Fibroblast of lung (primary cell): ENCODE results near the gene PAK1IP1. TPM values are rescaled to one million over a fixed set of nuclear protein-coding genes. Genes with fewer than 3 reads are reported as not detected.

Experiments used
- DNase-seq, 2 donors: peaks; one replicate each; pipeline versions ENCODE4 v3.0.0 to v3.0.0-alpha.2; 2010; ENCODE audit warnings: low read depth in 2 of 2
- H2AFZ ChIP-seq: 2 replicates; pipeline ENCODE4 v1.5.1; 2012; ENCODE audit warnings: low read length, control low read depth, inconsistent platforms
- H3K27ac ChIP-seq: 2 replicates; pipeline ENCODE4 v1.5.1; 2011; ENCODE audit warnings: low read length, control low read depth; ENCODE audit not compliant: insufficient read depth
- H3K27me3 ChIP-seq: 2 replicates; pipeline ENCODE4 v1.5.1; 2011; ENCODE audit warnings: mild to moderate bottlenecking, low read length; ENCODE audit not compliant: control insufficient read depth, insufficient read depth
- H3K36me3 ChIP-seq: 2 replicates; pipeline ENCODE4 v1.5.1; 2011; ENCODE audit warnings: low read length; ENCODE audit not compliant: control insufficient read depth, insufficient read depth
- H3K4me1 ChIP-seq: 2 replicates; pipeline ENCODE4 v1.5.1; 2011; ENCODE audit warnings: low read length; ENCODE audit not compliant: control insufficient read depth, insufficient read depth; ENCODE audit errors: extremely low read depth
- H3K4me2 ChIP-seq: 2 replicates; pipeline ENCODE4 v1.5.1; 2011; ENCODE audit warnings: low read length, control low read depth; ENCODE audit not compliant: insufficient read depth; ENCODE audit errors: extremely low read depth
- H3K4me3 ChIP-seq, 4 experiments: fragments of 200-600 bp in 1 of 4; sonication (generic) in 1 of 4; replicated peaks in 1 of 4; 2 replicates each; pipeline ENCODE4 v1.5.1; 2011 to 2016; ENCODE audit warnings: low read length in 4 of 4, low read depth in 3 of 4, mild to moderate bottlenecking in 3 of 4, control low read depth in 2 of 4, inconsistent platforms in 1 of 4, mixed read lengths in 1 of 4; ENCODE audit not compliant: insufficient read depth in 1 of 4; ENCODE audit errors: control extremely low read depth in 1 of 4
- H3K79me2 ChIP-seq: 2 replicates; pipeline ENCODE4 v1.5.1; 2012; ENCODE audit warnings: mild to moderate bottlenecking, low read length, inconsistent platforms; ENCODE audit not compliant: control insufficient read depth, insufficient read depth
- H3K9ac ChIP-seq: 2 replicates; pipeline ENCODE4 v1.5.1; 2011; ENCODE audit warnings: mild to moderate bottlenecking, low read length, control low read depth; ENCODE audit not compliant: insufficient read depth
- H3K9me3 ChIP-seq: 2 replicates; pipeline ENCODE4 v1.5.1; 2012; ENCODE audit warnings: low read depth, low read length; ENCODE audit not compliant: control insufficient read depth, insufficient read depth
- H4K20me1 ChIP-seq: 2 replicates; pipeline ENCODE4 v1.5.1; 2011; ENCODE audit warnings: low read length; ENCODE audit not compliant: control insufficient read depth, insufficient read depth; ENCODE audit errors: extremely low read depth
- CTCF ChIP-seq, 2 donors: IDR thresholded peaks in 1 of 2; conservative IDR thresholded peaks in 1 of 2; 1 replicate in 1 of 2; 2 replicates in 1 of 2; pipeline ENCODE4 v1.5.1; 2011 to 2012; ENCODE audit warnings: low read length in 2 of 2, control low read depth in 1 of 2, inconsistent platforms in 1 of 2, low read depth in 1 of 2, mild to moderate bottlenecking in 1 of 2
- EZH2 ChIP-seq: IDR thresholded peaks from 2 replicates; pipeline ENCODE4 v1.5.1; 2012; ENCODE audit warnings: low read length, control low read depth, mild to moderate bottlenecking; ENCODE audit errors: missing control alignments
- polyA plus RNA-seq, 2 donors: library from polyadenylated mRNA; depleted of rRNA in 1 of 2; stranded (reverse) in 1 of 2; unstranded in 1 of 2; fragments of >200 nt; gene quantifications; 2 replicates each; pipeline ENCODE4 v1.2.1, GENCODE V29; 2011 to 2012; ENCODE audit warnings: missing spikeins in 1 of 2
- total RNA-seq: library from RNA; depleted of rRNA; stranded (reverse); fragments of >200 nt; gene quantifications from 2 replicates; pipeline ENCODE4 v1.2.1, GENCODE V29; 2014

The PAK1IP1 gene
- total and polyA plus RNA-seq, 2 donors (not counting 1 experiment from before 2014, with no cell fraction given), result 16.3 to 27.3 TPM

- peak in 1 of 2 donors; percentile 56 for DNase-seq
- H4K20me1 ChIP-seq, result no peaks in the 10 kb centered on the region
- H3K27ac ChIP-seq, result no peak overlapping the region
- no peak overlapping the region for H3K4me2 ChIP-seq
- H3K9me3 ChIP-seq, result no peaks in the 10 kb centered on the region
- H3K36me3 ChIP-seq, result no peaks in the 10 kb centered on the region
- no peak overlapping the region for H2AFZ ChIP-seq
- H3K9ac ChIP-seq, result no peak overlapping the region
- H3K4me1 ChIP-seq, result peaks cover 4% of the 10 kb centered on the region
- TF ChIP-seq EZH2, result no peak
- no peak for TF ChIP-seq CTCF (conservative IDR thresholded peaks at IDR 0.05 in 1 of 2, IDR thresholded peaks at IDR 0.05 in 1 of 2; ENCODE audit: low read depth in 1 of 2, low read length in 2 of 2)
- no peaks in the 10 kb centered on the region for H3K79me2 ChIP-seq
- no peaks in the 10 kb centered on the region for H3K27me3 ChIP-seq
- H3K4me3 ChIP-seq, result no peak overlapping the region
These were observed 38.5 kb downstream of the PAK1IP1 start for GRCh38 chr6:10733151-10733715.

GRCh38 chr6:10733863-10734262 is 39.1 kb downstream of the PAK1IP1 start:
- TF ChIP-seq CTCF (conservative IDR thresholded peaks at IDR 0.05 in 1 of 2, IDR thresholded peaks at IDR 0.05 in 1 of 2; ENCODE audit: low read depth in 1 of 2, low read length in 2 of 2) (no peak), EZH2 (no peak)
- no peaks in the 10 kb centered on the region for H3K36me3 ChIP-seq
- H3K4me3 ChIP-seq, result no peak overlapping the region
- no peak overlapping the region for H3K4me2 ChIP-seq
- no peak overlapping the region for H3K27ac ChIP-seq
- H3K9me3 ChIP-seq, result no peaks in the 10 kb centered on the region
- H2AFZ ChIP-seq, result no peak overlapping the region
- no peaks in the 10 kb centered on the region for H3K79me2 ChIP-seq
- H4K20me1 ChIP-seq, result no peaks in the 10 kb centered on the region
- no peak overlapping the region for H3K9ac ChIP-seq
- DNase-seq, result no peak
- no peaks in the 10 kb centered on the region for H3K27me3 ChIP-seq
- H3K4me1 ChIP-seq, result peaks cover 4% of the 10 kb centered on the region

- DNase-seq, result no peak
- Histone ChIP-seq H3K4me2 (no peak overlapping the region), H3K79me2 (no peaks in the 10 kb centered on the region), H3K9ac (no peak overlapping the region), H3K9me3 (no peaks in the 10 kb centered on the region), H2AFZ (no peak overlapping the region), H3K27me3 (no peaks in the 10 kb centered on the region), H4K20me1 (no peaks in the 10 kb centered on the region), H3K4me3 (no peak overlapping the region), H3K27ac (no peak overlapping the region), H3K36me3 (no peaks in the 10 kb centered on the region), H3K4me1 (peaks cover 4% of the 10 kb centered on the region)
- TF ChIP-seq CTCF (conservative IDR thresholded peaks at IDR 0.05 in 1 of 2, IDR thresholded peaks at IDR 0.05 in 1 of 2; ENCODE audit: low read depth in 1 of 2, low read length in 2 of 2), result no peak
- TF ChIP-seq EZH2, result no peak
These were observed 42.0 kb downstream of the PAK1IP1 start for GRCh38 chr6:10736731-10737130.
